Astrocyte of the hippocampus (primary cell): ENCODE measurements around the gene WDR6.

Source experiments
- DNase-seq: peaks from one replicate; pipeline ENCODE4 v3.0.0; 2011; ENCODE audit warnings: low read depth, low spot score

Gene WDR6

DNA sequence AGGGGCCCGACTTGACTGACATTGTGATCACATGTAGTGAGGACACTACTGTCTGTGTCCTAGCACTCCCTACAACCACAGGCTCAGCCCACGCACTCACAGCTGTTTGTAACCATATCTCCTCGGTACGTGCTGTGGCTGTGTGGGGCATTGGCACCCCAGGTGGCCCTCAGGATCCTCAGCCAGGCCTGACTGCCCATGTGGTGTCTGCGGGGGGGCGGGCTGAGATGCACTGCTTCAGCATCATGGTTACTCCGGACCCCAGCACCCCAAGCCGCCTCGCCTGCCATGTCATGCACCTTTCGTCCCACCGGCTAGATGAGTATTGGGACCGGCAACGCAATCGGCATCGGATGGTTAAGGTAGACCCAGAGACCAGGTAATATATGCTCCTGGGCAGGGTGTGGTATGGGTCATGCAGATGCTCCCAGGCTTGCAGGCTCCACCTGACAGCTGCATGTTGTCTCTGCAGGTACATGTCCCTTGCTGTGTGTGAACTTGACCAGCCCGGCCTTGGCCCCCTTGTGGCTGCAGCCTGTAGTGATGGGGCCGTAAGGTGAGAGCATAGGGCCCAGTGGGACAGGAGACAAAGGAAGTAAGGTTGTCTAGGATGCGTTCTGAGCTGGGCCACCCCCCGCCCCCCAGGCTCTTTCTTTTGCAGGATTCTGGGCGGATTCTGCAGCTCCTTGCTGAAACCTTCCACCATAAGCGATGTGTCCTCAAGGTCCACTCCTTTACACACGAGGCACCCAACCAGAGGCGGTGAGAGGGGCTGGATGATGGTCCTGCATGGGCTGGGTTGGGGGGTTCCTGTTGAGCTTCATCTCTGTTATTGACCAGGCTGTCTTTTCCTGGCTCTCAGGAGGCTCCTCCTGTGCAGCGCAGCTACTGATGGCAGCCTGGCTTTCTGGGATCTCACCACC is 6.8 kb downstream of the WDR6 start:
- DNase-seq = peak; percentile 57

DNA sequence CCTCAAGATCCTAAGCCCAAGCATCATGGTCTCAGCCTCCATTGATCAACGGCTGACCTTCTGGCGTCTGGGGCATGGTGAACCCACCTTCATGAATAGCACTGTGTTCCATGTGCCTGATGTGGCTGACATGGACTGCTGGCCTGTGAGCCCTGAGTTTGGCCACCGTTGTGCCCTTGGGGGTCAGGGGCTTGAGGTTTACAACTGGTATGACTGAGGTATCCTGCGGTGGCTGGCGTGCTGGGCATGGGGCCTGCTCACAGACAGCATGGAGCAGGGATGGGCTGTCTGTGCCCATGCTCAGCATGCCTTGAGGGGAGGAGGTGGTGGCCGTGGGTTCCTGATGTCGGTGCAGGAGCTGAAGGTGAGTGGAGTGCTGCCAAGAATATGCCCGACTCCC is 7.9 kb downstream of the WDR6 start:
- no peak for DNase-seq

DNA sequence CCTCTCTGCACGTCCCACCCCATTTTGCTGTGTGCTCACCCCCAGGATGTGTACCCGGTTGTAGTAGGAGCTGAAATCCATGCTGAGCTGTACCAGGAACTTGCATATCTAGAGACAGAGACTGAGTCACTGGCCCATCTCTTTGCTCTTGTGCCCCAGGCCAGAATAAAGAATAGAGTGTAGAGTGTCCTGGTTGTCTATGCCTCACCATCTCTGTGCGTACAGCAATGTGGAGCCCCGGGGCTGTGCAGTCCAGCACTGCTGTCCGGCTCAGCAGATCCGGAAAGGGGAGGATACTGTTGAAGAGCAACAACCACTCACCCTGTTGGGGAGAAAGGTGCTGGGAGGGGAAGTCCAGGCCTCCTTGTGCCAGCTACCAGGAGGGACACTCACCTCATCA is 8.6 kb downstream of the WDR6 start:
- DNase-seq = no peak

DNA sequence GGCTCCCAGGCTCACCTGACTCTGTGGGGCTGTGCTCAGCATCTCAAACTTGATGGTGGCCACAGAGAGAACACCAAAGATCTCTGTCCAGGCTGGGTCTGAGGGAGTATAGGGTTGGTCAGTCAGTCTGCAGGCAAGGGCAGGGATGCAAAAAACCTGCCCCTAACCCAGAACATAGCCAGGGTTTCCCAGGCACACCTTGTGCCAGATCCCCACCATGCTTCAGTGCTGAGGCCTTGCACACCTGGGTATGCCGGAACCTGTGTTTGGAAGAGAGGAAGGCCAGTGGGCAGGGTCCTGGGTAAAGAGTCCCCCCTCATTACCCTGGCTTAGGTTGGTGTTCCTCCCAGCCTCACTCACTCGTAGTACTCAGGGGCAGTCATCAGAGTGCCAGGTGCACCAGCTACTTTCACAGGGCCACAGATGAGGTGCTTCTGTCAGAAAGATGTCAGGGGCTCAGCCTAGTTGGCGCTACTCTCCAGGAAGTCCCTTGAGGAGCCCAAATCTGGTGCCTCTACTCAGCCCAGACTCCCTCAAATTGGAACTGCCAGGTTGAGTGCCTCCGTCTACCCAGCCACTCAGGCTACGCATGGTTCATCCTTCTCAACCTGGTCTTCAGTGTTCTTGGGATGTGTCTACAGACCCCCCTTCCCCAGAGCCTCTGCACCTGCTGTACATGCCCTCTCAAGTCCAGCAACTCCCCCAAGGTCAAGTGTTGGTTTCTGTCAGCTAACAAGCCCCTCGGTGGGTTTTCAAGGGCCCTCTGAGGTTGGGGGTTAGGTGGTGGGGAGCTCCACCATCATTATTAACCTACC is 9.4 kb downstream of the WDR6 start:
- DNase-seq = no peak

DNA sequence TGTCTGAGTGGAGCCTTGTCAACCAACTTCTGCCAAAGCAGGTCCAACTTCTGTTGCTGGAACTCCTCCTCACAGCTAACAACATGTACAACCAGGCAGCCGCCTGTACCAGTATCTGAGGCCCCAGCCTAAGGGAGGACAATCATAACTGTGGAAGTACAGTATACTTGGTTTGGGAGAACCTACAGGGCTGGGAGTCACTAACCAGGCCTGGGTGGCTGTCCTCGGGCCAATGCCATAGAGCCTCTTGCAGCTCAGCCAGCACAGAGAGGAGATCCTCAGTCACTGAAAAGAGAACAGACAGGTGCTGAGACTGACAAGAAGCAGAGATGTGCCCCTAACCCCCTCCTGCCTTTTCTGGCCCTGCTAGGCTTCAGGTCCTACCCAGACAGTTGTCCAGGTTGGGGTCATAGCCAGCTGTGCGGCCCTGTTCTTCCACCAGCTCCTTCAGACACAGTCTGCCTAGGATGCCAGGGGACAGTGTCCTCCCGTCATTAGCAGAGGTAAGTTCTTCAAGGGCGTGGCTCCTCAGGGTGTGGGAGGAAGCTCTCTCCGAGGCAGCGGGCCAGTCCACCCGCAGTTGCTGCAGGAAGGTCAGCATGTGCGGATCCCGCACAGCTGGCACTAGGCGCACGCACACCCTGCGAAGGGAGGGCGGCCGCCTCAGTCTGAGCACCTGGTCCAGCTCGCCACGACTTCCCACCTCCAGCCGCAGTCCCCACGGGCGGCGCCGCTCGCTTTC is 10.2 kb downstream of the WDR6 start:
- DNase-seq = no peak

DNA sequence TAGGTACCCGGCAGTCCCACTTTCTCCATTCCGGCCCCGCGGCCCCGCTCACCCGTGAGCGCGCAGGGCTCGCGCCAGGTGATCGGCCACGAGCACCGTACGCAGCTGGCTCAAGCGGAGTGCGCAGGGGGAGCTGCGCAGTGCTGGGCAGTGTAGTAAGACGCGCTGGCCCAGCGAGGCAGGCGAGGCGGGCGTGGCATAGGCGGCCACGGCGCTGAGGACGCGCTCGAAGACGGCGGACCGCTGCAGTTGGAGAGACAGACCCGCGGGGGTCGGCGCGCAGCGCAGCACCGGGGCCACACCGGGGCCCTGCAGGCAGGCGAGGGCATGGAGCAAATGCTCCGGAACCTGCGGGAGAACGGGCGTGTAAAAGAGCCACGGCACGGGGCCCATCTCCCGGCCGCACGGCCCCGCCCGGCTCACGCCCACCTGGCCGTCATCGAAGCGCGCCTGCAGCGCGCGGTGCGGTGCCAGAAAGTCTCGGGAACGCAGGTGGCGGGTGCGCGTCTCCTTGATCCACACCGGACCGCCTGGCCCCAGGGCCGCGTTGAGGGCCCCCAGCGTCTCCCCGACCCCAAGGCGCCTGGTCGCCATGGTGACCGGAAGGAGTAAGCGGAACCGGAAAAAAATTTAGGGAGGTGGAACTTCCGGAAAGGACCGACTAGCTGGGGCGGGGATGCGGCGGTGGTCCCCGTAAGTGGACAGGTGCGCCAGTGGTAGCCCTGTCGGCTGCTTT is 10.9 kb downstream of the WDR6 start, which contains the start of gene DALRD3:
TSS of gene DALRD3 (minus strand) at position 610 of the 736 bp plus-strand sequence. CDS start at position 594, 16 bp downstream.
- DNase-seq = peak; percentile 80

DNA sequence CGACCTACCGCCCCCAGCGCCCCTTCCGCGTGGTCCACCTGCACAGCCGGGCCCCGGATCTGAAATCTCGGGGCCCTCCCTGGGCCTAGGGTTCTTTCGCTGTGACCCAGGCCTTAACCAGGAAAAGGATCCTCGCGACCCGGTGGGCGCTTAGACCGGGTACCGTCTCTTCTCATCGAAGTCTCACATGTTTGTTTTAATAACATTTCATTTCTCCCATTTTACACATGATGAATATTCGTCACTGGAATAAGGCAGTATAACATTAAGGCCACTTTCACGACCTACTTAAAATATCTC is 11.5 kb downstream of the WDR6 start:
- no peak for DNase-seq

DNA sequence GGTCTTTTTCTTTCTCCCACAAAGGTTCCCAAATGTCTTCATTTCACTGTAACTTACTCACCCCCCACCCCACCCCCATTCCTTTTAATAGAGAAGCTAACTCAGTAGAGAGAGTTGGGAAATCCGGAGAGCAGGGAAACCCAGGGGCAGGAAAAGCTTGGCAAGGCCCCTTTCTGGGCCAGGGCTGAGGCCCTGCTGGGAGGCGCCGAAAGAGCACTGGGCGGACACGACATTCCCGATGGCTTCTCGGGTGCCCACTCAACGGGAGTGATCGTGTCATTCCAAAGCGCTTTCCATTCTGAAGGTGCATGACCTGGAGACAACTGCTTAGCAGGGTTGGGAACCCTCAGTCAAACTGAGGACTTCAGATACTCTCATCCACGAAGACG is 12.7 kb downstream of the WDR6 start:
- no peak for DNase-seq

DNA sequence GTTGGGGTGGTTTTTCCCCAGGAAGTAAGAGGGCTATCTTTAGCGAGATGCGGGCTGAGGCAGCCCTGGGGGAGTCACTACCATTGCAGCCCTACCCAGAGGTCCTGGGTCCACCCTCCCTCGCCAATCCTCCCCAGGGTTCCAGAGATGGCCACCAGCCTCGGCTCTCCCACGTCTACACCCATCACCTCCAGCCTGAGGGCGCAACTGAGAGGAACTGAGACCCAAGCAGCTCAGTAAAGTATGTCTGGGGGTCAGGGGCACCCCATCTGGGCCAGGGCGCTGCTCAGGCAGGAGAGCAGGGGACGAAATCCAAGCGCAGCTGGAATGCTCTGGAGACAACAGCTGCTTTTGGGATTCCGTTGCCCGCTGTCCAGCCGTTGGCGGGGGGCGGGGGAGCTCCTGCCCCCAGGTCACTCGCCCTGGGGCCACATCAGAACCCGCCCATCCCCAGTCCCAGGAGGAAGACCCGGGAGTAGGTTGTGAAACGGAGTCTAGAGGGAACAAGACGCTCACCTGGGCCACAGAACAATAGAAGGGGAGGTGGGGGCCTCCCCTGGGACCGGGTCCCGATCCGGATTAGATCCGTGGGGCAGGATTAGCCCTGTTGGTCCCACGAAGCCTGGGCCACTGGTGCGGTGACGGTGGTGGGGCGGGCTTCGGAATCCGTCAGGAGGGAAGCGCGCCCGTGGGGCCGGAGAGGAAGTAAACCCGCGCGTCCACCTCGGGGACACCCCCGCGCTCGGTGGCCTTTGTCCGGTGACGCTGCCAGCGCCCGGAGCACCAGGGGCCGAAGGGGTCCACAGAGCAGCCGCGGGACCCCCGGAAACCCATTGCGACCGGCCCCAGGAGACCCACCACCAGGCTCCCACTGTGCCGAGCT is 13.4 kb downstream of the WDR6 start:
- DNase-seq = peak; percentile 41

DNA sequence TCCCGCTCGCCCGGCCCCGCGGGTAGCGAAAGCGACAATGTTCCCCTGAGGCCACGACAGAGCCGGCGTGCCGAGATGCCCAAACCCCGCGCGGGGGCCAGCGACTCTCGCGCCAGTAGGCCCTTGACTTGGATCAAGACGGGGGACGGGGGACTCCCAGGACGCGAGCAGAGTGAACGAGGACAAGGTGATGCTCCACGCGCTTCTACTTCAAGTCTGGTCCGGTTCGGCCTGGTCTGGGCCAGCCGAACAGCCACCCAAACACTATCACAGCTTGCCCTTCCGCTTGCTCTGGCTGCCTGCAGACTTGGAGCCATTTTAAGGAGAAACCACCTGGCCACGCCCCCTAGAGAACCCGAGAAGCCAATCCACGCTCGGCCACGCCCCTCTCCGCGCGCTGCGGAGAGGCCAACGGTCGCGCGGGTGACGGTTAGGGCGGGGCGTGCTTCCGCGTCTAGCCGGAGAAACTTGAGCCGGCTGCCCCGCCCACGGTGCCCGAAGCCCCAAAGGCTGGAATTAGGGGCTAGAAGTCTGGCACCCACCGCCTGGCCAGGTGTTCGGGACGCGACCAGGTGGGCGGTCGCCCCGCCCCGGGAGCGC is 14.1 kb downstream of the WDR6 start:
- DNase-seq = peak; percentile 99

DNA sequence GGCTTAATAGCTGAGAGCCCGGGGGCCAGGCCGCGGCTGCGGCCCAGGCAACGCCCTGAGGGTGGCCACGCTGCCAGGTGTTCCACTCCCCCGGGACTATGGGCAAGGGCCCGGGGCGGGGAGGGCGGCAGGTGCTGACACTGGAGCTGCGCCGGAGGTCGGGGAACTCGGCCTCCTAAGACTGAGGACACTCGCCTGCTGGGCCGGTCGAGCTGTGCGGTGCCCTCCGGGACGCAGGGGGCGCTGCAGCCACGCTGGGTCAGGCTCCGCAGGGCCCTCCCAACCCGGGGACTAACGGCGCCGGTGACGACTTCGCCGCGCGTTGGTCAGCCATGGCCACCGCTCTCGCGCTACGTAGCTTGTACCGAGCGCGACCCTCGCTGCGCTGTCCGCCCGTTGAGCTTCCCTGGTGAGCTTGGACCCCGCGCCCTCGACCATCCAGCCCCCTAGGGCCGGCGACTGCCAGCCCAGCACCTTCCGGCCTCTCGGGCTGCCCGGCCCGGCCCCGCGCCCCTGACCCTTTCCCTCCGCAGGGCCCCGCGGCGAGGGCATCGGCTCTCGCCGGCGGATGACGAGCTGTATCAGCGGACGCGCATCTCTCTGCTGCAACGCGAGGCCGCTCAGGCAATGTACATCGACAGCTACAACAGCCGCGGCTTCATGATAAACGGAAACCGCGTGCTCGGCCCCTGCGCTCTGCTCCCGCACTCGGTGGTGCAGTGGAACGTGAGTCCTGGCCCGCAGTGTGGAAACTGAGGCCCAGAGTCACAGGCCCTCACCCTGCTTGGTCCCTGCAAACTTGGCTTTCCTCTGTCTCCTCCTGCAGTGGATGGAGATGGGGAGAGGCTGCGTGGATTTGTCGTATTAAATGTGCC is 14.9 kb downstream of the WDR6 start, which contains the start of gene NDUFAF3:
TSS of gene NDUFAF3 (plus strand) at position 309 of the 875 bp plus-strand sequence. CDS start at position 333, 24 bp downstream.
- DNase-seq = peak; percentile 98

DNA sequence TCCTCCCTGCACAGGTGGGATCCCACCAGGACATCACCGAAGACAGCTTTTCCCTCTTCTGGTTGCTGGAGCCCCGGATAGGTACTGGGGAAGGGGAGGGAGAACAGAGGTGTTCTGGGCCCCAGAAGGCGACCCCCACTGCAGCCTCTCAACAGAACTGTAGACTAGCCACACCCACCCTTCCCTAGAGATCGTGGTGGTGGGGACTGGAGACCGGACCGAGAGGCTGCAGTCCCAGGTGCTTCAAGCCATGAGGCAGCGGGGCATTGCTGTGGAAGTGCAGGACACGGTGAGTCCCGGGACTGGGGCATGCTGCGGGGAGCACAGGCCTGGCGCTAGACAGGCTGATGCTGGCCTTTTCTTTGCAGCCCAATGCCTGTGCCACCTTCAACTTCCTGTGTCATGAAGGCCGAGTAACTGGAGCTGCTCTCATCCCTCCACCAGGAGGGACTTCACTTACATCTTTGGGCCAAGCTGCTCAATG is 15.5 kb downstream of the WDR6 start:
- DNase-seq = no peak

DNA sequence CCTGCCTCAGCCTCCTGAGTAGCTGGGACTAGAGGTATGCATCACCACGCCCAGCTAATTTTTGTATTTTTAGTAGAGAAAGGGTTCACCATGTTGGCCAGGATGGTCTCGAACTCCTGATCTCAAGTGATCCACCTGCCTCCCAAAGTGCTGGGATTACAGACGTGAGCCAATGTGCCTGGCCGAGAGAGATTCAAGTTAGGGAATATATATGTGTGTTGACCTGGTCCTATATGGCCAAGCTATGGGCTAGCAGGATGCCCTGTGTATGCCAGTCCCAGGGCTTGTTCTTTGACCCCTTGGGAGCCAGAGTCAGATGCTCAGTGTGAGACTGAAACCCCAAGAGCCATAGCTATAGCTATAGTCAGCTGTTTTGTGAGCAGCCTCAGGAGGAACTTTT is 16.6 kb downstream of the WDR6 start:
- no peak for DNase-seq

DNA sequence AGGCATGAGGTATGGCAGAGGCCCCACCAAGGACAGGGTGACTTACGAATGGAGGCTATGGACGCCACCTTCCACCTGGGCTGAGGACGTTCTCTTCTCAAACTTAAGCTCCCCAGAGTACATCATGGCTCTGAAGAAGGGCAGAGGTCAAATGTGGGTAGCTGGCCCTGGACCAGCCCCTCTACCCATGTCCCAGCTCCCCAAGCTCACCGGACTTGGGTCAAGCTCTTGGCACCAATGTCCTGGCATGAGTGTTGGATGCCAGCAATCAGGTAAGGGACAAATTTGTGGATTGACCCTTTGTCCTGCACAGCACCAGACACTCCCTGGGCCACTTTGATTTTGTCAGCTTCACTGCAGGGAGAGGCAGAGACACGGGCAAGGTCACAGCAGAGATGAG is 17.3 kb downstream of the WDR6 start:
- DNase-seq = no peak

DNA sequence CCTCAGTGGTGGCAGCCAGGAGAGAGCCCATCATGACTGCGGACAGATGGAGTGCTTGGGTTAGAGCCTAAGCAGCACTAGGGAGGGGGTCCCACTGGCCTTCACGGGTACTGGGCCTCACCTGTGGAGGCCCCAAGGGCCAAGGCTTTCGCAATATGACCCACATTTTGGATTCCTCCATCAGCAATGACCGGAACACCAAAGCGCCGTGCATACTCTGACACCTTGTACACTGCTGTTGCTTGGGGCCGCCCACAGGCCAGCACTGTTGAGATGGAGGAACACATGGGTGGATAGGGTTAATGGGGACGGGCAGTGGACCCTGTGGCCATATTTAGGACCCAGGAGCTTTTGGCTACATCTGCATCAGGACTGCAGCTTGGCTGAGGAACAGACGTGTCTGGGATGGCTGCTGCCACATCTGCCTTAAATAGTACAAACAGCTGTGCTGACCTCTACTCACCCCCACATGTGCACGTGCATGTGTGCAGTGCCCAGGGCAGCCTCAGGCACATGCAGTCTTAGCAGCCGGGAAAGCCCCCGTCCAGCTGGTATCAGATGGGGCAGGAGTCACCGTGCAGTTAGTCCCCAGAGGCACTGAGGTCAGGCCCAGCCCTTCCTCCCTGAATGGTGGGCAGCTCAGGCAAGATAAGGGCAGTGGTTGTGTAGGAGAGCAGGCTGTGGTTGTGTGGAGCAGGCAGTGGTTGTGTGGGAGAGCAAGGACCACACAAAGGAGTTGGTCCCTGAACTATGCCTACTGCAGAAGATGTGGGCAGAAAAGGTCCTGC is 18.0 kb downstream of the WDR6 start:
- no peak for DNase-seq

DNA sequence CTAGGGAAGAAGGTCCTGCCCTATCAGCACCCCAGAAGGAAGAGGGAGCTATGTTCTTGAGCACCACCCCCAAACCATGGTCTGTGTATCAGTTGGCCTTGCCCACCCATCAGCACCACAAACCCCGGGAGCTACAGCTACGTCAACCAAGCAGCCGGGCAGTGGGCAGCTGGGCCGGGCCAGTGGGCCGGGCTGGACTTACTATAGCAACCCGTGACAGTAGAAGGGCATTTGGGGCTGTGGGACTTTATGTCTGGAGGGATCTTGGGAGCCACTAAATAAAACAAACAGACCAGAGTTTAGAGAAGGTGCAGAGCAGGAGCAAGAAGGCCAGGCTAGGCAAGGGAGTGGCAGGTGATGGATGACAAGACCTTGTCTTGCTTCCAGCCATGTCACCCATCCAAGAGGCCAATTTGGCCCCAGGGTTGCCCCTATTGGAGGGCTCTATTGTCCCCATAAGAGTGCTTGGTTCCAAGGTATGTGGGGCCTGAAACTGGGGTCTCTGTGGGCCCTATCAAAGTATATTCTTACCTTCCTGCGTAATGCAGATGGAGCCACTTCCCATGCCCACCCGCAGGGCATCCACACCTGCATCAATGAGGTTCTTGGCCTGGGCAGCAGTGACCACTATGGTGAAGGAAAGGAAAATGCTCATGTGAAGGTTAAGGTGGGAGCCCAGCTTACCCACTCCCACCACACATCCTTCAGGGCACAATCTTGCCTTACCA is 18.8 kb downstream of the WDR6 start:
- DNase-seq = no peak

DNA sequence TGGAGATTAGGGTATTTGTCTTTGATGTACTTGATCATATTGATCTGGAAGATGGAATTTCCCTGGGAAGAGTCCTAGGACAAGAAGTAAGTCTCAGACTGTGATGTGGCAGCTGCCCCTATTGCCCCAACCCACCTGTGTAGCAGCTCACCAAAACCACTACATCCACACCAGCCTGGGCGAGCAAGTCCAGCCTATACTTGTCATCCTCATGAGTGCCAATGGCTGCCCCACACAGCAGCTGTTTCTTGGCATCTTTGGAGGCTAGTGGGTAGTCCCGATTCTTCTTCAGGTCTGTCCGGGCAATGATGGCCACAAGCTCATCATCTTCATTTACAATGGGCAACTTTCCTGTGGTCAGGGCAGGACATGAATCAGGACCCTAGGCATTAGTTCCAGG is 19.3 kb downstream of the WDR6 start:
- DNase-seq = no peak
